Measurements from ENCODE around the gene ZNF426.

GRCh38 chr19:9584073-9584833, 45.8 kb upstream of the ZNF426 start, which contains the start of gene ZNF121:
- TF ChIP-seq CTCF (IDR thresholded peaks at IDR 0.05; ENCODE audit: low read length) (no peak), EZH2phosphoT487 (IDR thresholded peaks at IDR 0.05; ENCODE audit: low read length) (no peak), EZH2 (optimal IDR thresholded peaks at IDR 0.05; ENCODE audit: low read depth, low read length) (no peak)
